ENCODE data around the gene LIM2. TPM values are rescaled to one million over a fixed set of nuclear protein-coding genes. Genes with fewer than 3 reads are reported as not detected.

LIM2 gene
- polyA plus RNA-seq, 5 donors = not detected

- DNase-seq = no peak
Measured at GRCh38 chr19:51396175-51396574, 8.4 kb upstream of the LIM2 start.

GRCh38 chr19:51394050-51394836, 6.5 kb upstream of the LIM2 start:
- DNase-seq = peak; percentile 93 to 96

- DNase-seq = no peak
Measured at GRCh38 chr19:51392701-51393100, 4.9 kb upstream of the LIM2 start.

GRCh38 chr19:51391073-51391611, 3.4 kb upstream of the LIM2 start:
- no peak for DNase-seq

- DNase-seq = no peak
Measured at GRCh38 chr19:51389143-51389542, 1.4 kb upstream of the LIM2 start.

GRCh38 chr19:51386882-51387520, 773 bp downstream of the LIM2 start:
- no peak for DNase-seq

- DNase-seq = no peak
Measured at GRCh38 chr19:51382004-51382403, 5.8 kb downstream of the LIM2 start.

- no peak for DNase-seq
Measured at GRCh38 chr19:51380379-51380778, 7.4 kb downstream of the LIM2 start.

- DNase-seq = no peak
Measured at GRCh38 chr19:51377422-51377821, 10.4 kb downstream of the LIM2 start.

- DNase-seq = no peak
Measured at GRCh38 chr19:51375504-51376221, 12.1 kb downstream of the LIM2 start.

- no peak for DNase-seq
Measured at GRCh38 chr19:51372649-51373504, 14.9 kb downstream of the LIM2 start, which contains the start of gene NKG7. Gene NKG7 (minus strand): TSS chr19:51372654. CDS start chr19:51372535, 119 bp downstream.

GRCh38 chr19:51372021-51372648, 15.6 kb downstream of the LIM2 start:
- no peak for DNase-seq

- no peak for DNase-seq
Measured at GRCh38 chr19:51371186-51371690, 16.5 kb downstream of the LIM2 start.

GRCh38 chr19:51370230-51370629, 17.5 kb downstream of the LIM2 start:
- no peak for DNase-seq

- DNase-seq = no peak
Measured at GRCh38 chr19:51368366-51369282, 19.1 kb downstream of the LIM2 start, which contains the start of gene CLDND2. Gene CLDND2 (minus strand): TSS chr19:51369003. CDS start chr19:51368577, 426 bp downstream.

GRCh38 chr19:51367565-51368365, 20.0 kb downstream of the LIM2 start:
- DNase-seq = peak; percentile 98 to 99

GRCh38 chr19:51367255-51367564, 20.6 kb downstream of the LIM2 start:
- no peak for DNase-seq

- peak; percentile 96 to 98 for DNase-seq
Measured at GRCh38 chr19:51366389-51367254, 21.2 kb downstream of the LIM2 start.
